ENCODE results near the gene MLLT1.
A peak's percentile ranks its signal among the peaks of the same experiment; 100 is the strongest.

MLLT1 gene

DNA sequence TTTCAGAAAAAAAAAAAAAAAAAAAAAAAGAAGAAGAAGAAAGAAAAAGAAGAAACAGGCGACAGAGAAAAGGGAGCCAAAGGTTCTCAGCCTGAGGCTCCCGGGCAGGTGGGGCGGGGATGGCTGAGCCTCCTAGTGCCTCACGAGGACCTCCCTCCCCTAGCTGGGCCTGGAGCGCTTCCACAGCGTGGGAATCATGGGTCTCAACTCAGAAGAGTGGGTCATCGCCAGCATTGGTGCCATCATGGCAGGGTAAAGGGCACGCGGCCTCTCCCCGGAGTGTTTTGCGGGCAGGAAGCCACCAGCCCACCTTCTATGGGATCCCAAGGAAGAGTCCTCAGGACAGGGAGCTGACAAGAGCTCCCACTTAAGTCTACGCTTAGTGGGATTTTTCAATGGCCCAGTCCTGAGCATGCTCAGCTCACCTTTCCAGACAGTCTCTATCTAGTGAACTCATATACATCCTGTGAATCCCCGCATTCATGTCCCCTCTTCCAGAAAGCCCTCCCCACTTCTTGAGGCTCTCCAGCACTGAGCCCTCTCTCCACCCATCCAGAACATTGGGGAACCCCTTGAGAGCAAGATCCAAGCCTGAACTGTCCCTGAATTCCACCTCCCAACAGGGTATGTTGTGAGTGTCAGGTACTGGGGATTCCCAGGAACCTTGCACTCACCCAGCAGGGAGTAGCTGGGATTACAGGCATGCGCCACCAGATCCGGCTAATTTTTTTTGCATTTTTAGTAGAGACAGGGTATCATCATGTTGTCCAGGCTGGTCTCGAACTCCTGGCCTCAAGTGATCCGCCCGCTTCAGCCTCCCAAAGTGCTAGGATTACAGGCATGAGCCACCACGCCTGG lies 74.7 kb downstream of the MLLT1 start:
- DNase-seq = no peak

DNA sequence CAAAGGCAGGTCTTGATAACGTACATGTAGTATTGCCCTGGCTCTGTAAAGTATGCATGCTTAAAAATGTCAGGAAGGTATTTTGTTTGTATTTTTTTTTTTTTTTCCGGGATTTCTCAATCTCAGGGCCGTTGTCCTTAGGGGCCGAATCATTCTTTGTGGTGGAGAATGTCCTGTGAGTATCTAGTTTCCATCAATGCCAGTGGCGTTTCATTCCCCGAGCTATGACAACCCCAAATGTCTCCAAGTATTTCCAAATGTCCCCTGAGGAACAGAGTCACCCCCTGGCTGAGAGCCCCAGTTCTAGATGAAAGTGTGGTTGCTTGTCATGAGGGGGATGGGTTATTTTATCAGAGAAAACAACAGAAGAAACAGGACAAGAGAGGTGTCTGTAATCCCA lies 75.6 kb downstream of the MLLT1 start:
- no peak for DNase-seq

DNA sequence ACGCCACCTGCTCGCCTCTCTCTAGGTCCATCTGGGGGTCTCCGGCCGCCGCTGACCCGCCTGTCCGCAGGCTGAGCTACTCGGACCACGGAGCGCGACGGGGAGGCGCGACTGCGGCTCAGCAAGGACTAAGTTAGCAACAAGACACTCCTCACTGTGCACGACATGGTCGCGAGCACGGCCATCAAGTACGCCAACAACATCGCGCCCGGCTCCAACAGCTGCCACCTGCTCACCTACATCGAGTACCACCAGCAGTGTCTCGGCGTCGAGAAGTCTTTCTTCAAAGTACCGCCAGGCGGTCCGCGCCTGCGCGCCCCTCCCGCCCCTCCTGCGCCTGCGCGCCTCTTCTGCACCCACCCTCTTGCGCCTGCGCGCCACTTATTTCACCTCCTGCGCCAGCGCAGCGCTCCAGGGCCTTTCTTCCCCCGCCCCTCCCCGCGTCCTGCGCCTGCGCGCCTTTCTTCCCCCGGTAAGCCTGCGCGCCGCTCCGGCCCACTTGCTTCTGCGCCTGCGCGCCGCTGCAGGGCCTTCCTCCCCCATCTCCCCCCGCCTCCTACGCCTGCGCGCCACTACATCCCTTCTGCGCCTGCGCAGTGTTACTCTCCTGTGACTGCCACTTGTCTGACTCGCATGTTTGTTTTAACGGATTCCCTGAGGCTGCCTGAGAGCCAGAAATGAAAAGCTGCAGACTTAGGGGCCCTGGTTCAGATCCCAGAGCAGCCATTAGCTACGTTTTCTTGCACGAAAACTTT lies 80.4 kb downstream of the MLLT1 start:
- DNase-seq = peak; percentile 97

DNA sequence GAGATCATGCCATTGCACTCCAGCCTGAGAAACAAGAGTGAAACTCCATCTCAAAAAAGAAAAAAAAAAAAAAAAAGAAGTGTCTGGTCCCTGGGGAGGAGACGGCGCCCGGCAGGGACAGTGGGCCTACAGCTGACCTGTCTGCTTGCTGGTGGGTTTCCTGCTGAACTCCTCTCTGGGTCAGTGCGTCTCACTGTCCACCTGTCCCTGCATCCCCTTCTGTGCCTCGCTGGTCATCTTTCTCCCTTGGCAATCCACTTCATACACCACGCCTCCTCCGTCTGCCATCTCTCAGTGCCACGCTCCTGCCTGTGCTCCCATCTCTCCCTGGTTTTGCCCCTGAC lies 80.9 kb downstream of the MLLT1 start:
- DNase-seq = no peak

DNA sequence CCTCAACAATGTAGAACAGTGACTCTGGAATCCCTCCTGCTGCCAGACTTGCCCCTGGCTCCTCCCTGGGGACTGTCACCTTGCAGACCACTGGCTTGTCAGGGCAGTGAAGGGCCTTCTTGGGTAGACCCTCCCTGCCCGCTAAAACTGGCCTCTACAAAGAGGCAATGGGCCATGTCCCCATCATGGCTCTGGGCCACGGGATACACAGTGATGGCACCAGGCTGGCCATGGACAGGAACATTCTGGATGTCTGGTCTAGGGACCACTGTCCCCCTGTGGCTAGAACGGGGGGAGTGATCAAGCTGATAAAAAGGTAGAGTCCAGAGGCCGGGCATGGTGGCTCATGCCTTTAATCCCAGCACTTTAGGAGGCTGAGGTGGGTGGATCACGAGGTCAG lies 83.4 kb downstream of the MLLT1 start:
- no peak for DNase-seq

DNA sequence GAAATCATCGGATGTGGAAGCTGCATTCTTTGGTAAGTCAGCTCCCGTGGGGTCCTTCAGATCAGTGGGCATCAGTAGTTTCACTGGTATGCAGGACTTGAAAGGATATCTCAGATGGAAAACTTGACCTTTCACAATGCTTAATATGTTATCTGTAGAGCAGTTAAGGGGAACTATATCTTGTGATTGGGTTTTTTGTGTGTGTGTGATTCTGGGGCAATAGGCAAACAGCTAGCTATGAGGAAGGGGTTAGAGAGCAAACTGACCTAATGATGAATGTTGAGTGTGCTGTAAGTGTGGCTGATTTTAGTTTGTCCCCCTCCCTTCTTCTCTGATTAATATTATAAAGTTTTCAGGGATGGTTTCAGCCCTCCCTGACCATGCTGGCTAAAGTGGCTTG lies 91.0 kb downstream of the MLLT1 start:
- DNase-seq = no peak

DNA sequence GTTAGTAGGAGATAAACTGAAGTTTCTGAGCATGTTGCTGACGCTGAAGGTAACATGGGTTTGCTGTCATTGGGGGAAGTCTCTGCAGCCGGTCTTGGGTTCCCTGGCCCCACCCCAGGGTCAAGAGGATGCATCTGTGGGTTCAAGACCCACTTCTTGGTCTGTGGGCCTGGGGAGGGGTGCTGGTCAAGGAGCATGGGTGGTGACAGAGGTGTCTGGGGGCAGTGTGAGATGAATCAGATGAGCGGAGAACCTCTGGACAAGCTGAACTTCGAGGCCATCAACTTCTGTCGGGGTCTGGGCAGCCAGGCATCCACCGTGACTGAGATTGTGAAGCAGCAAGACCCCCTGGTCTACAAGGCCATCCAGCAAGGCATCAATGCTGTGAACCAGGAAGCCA lies 92.4 kb downstream of the MLLT1 start:
- DNase-seq = no peak

DNA sequence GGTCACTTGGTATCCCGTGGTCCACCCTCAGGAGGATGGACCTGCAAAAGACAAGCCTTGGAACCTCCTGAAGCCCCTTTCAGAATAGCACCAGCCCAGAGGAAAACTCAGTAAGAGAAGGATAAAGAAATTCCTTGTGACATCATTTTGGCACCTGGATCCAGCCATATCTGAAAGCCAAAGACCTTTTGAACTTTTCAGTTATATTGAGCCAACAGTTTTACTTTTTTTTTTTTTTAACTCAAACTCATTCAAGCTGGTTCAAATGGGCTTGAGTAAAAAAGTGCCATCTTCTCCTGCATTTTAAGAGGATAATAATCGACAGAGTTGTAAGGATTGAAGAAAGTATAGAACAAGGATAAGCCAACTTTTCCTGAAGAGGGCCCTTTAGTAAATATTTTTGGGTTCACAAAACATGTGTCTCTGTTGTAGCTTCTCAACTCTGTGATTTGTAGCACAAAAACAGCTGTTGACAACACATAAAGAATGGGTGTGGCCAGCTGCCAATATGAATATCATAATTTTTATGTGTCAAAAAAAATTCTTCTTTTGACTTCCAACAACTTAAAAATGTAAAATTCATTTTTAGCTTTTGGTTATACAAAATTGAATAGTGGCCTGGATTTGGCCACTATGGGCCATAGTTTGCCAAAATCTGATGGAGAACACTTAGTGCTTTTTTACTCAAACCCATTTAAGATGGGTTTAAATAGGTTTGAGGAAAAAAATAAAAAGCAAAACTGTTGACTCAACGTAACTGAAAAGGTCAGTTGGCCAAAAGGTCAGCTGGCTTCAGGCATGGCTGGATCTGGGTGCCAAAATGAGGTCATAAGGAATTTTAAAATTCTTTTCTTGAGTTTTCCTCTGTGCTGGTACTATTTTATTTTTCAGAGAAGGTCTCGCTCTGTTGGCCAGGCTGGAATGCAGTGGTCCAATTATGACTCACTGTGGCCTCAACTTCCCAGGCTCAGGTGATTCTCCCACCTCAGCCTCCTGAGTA lies 93.6 kb downstream of the MLLT1 start:
- DNase-seq = no peak

DNA sequence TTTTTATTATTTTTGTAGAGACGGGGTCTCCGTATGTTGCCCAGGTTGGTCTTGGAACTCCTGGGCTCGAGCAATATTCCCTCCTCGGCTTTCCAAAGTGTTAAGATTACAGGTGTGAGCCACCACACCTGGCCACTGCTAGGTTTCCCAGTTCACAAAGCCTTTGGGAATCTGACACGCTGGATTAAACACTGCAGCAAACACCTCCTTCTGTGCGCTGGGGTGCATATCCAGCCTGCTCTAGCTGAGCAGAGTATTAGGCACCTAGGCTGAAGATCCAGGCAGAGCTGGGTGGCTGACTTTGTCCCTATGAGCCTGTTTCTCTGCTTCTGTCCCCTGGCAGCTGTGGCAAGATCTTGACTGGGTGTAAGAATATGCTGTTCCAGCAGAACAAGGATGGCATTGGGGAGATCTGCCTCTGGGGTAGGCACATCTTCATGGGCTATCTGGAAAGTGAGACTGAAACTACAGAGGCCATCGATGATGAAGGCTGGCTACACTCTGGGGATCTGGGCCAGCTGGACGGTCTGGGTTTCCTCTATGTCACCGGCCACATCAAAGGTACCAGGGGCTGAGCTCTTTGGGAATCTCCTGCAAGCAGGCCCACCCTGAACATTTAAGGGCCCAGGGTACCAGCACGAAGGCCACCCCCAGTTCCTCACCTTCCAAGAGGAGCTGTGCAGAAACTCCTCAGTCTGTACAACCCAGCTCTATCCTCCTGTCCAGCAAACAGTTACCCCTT lies 94.5 kb downstream of the MLLT1 start:
- DNase-seq = no peak

DNA sequence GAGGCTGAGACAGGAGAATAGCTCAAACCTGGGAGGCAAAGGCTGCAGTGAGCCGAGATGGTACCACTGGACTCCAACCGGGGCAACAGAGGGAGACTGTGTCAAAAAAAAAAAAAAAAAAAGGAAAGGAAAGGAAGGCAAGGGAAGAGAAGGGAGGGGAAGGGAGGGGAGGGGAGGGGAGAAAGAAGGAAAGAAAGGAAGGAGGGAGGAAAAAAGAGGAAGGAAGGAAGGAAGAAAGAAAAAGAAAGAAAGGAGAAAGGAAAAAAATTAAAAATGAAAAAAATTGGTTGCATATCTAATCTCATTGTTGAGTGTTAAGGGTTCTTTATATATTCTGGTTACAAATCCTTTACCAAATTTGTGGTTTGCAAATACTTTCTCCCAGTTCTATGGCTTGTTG lies 98.7 kb downstream of the MLLT1 start:
- DNase-seq = no peak

DNA sequence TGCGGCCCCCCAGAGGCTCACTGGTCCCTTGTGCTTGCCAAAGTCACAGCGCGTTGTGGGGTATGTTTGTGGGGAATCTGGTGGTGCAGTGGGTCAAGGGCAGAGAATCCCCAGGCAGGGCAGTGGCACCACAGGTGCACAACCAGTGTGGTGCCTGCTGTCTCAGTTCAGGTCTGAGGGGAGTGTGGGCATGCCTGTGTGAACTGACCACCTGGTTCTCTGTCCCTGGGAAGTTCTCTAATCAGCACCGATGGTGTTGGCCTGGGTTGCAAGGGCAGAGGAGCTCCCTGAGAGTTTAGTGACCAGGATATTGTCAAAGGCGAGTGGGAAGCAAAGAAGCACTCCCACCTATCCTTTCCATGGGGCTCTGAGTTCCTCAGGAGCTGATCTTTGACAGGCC lies 106.6 kb downstream of the MLLT1 start:
- DNase-seq = no peak

DNA sequence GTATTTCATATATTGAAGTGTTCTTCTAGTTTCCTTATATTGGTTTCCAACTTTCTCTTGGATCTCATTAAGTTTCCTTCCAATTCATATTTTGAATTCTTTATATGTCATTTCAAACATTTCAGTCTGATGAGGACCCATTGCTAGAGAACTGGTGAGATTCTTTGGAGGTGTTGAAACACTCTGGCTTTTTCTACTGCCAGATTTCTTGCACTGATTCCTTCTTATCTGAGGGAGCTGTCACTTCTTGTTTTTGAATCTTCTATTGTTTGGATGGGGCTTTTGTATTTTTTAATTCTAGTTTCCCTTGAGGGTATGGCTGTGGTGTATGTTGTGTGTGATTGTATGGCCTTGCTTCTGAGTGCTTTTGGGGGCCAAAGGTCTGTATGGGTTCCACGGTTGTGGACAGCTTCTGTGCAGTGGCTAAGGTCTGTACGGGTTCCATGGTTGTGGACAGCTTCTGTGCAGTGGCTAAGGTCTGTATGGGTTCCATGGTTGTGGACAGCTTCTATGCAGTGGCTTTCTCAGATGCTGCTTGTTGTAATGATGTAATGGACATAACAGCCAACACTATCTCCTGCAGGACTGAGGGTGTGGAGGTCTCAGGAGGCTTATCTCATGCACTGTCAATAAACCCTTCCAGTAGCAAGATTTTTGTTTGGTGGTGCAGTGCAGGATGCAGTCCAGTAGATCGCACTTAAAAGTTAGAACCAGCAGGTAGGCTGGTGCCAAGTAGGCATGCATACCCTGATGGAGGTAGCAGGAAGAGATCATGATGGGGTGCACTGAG lies 107.5 kb downstream of the MLLT1 start:
- DNase-seq = no peak

DNA sequence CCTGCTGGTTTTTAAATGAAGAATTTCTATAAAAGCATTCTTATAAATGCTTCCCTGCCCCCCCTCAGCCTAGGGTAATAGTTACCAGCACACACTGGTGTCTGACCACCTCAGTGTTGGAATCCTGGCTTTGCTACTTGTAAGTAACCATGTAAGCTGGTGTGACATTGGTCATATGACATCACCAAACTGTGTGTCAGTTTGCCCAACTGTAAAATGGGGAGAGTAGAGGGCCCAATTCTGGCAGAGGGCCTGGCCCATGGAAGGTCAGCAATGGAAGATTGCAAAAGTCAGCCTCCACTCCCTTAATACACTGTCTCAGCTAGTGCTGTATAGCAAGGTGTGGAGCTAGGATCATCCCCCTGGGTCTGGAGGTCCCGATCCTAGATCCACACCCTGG lies 112.7 kb downstream of the MLLT1 start:
- DNase-seq = no peak

DNA sequence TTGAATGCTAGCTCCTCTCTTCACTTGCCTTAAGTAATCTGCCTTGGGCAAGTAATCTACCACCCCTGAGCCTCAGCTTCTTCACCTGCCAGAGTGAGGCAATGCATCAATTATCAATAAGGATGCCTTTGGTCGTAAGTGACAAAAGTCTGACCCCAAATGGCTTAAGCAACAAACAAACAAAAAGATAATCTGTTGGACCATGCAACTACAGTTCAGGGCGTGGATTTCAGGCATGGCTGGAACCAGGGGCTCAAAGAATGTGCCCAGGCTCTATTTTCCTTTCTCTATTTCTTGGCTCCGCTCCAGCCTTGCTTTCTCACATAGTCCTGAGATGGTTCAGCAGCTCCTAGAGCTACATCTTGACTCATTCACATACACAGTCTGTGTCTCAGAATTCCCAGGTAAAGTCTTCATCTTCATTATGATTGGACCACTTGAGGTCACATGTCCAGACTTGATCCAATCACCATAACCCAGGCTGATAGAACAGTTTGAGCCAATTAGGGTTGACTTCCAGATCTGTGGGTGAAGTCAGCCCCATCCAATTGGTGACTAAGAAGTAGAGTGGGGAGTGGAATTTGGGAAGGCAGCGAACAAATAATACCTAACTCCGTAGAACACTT lies 114.8 kb downstream of the MLLT1 start:
- DNase-seq = no peak

DNA sequence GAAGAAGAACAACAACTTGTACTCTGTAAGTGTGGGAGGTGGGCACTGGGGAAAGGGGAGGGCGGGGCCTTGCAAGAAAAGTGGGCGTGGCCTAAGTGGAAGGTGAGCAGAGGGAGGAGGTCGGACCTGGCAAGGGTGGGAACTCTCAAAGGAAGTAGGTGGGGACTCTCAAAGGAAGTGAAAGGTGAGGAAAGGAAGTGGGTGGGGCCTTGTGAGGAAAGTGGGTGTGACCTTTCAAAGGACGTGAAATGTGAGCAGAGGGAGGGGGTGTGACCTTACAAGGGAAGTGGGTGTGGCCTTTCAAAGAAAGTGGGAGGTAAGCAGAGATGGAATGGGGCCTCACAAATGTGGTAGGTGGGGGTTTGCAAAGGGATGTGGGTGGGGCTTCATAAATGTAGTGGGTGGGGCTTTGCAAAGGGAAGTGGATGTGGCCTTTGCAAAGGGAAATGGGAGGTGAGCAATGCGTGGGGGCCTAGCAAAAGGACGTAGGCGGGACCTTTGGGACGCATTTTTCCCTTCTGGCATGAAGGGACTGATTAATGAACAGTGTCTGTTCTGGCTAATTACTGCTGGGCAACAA lies 118.4 kb downstream of the MLLT1 start:
- DNase-seq = peak; percentile 27

All from NCI-H146 (cell line).